D341Med (cell line): Measurements from ENCODE around the gene NUF2.
A peak's percentile ranks its signal among the peaks of the same experiment; 100 is the strongest.
"Not testable (repeated sequence)": the region's sequence is repeated elsewhere in the genome, so short reads cannot be mapped to it uniquely, and the experiment has no call there.

Source experiments
- DNase-seq: peaks from one replicate; pipeline ENCODE4 v3.0.0; 2012; ENCODE audit warnings: low spot score

NUF2 gene

GRCh38 chr1:163335216-163335615 is 13.5 kb downstream of the NUF2 start:
- no peak for DNase-seq

GRCh38 chr1:163337631-163338030 is 15.9 kb downstream of the NUF2 start:
- no peak for DNase-seq

- no peak for DNase-seq
Observed at GRCh38 chr1:163346326-163346870, 24.6 kb downstream of the NUF2 start.

- DNase-seq = no peak
Observed at GRCh38 chr1:163347106-163347505, 25.4 kb downstream of the NUF2 start.

- no peak for DNase-seq
Observed at GRCh38 chr1:163351912-163352311, 30.2 kb downstream of the NUF2 start.

- no peak for DNase-seq
Observed at GRCh38 chr1:163357378-163357777, 35.6 kb downstream of the NUF2 start.

- DNase-seq = not testable (repeated sequence)
Observed at GRCh38 chr1:163358172-163358571, 36.4 kb downstream of the NUF2 start.

- peak; percentile 52 for DNase-seq
Observed at GRCh38 chr1:163361123-163361934, 39.6 kb downstream of the NUF2 start.

- DNase-seq = no peak
Observed at GRCh38 chr1:163365186-163365585, 43.4 kb downstream of the NUF2 start.

- DNase-seq = no peak
Observed at GRCh38 chr1:163366555-163366954, 44.8 kb downstream of the NUF2 start.

GRCh38 chr1:163367721-163368120 is 46.0 kb downstream of the NUF2 start:
- DNase-seq = no peak

GRCh38 chr1:163372576-163372975 is 50.8 kb downstream of the NUF2 start:
- DNase-seq = peak; percentile 52

GRCh38 chr1:163378554-163378953 is 56.8 kb downstream of the NUF2 start:
- DNase-seq = no peak

- no peak for DNase-seq
Observed at GRCh38 chr1:163379801-163380200, 58.0 kb downstream of the NUF2 start.

- no peak for DNase-seq
Observed at GRCh38 chr1:163381487-163382184, 59.9 kb downstream of the NUF2 start.

GRCh38 chr1:163382395-163382794 is 60.6 kb downstream of the NUF2 start:
- DNase-seq = no peak

- DNase-seq = no peak
Observed at GRCh38 chr1:163387146-163387545, 65.4 kb downstream of the NUF2 start.

GRCh38 chr1:163388970-163389369 is 67.2 kb downstream of the NUF2 start:
- DNase-seq = no peak

- DNase-seq = no peak
Observed at GRCh38 chr1:163395790-163396189, 74.0 kb downstream of the NUF2 start.

- DNase-seq = no peak
Observed at GRCh38 chr1:163397451-163398200, 75.9 kb downstream of the NUF2 start.

- no peak for DNase-seq
Observed at GRCh38 chr1:163399001-163399400, 77.2 kb downstream of the NUF2 start.

GRCh38 chr1:163399976-163400601 is 78.3 kb downstream of the NUF2 start:
- DNase-seq = no peak
